HG02759 (cell line): ENCODE measurements around the gene ATP9A.
"Not testable (repeated sequence)": the region's sequence is repeated elsewhere in the genome, so short reads cannot be mapped to it uniquely, and the experiment has no call there.

ENCODE experiments used
- ATAC-seq: cut with Tn5 transposase; IDR thresholded peaks from one replicate; pipeline ENCODE4 v1.9.1; 2021; ENCODE audit warnings: mild to moderate bottlenecking, moderate library complexity; ENCODE audit not compliant: unreplicated experiment

ATP9A gene

DNA sequence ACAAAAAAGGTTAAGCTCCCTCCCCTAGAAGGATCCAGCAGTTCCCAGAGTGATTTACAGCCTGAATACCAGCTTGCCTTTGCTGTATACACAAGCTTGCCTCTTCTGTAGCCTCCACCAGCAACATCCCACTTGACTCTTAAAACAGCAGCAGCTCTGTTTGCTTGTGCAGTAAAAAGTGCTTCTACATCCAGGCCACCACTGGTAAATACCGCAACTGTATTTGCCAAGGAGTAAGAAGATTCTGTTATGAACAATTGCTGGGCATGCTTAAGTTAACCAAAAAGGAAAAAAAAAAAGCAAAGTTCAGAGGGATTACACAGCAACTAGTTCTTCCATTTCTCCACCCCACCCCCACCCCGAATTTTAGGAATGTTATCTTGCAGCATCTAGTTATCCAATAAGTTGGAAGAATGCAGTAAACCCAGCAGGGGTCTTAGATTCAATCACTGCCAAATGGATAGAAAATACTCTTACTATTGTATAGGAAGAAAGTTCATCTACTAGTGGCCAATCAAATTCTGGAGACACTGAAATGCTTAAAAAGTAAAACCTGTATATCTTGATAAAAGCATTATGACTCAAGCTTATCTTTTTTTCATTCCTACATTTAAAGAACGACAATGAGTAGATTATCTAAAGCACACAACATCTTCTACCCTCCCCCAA is 29.3 kb upstream of the ATP9A start:
- no peak for ATAC-seq

DNA sequence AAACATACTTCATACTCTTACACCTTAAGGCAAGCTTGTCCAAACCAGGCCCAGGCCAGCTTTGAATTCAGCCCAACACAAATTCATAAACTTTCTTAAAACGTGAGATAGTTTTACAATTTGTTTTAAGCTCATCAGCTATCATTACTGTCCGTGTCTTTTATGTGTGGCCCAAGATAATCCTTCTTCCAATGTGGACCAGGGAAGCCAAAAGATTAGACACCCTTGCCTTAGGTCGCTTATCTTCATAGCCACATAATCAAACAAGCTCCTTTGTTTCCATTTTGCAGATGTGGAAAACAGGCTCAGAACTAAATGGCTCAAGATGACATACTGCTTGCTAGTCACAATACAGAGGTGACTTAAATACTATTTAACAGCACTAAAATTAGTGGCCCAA is 28.1 kb upstream of the ATP9A start:
- ATAC-seq: no peak

DNA sequence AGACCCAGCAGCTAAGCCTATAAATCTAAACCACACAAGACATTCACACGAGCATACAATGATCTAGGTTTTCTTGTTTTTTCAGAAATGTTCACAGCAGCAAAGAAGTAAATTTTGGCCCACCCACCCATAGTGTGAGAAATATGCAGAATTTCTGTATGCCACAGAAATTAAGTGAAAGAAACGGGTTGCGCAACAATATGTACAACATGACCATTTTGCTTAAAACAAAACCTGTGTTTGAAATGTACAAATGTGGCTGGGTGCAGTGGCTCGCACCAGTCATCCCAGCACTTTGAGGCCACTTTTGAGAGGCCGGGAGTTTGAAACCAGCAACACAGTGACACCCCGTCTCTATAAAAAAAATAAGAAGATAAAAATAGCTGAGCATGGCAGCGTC is 24.8 kb upstream of the ATP9A start:
- no peak for ATAC-seq

DNA sequence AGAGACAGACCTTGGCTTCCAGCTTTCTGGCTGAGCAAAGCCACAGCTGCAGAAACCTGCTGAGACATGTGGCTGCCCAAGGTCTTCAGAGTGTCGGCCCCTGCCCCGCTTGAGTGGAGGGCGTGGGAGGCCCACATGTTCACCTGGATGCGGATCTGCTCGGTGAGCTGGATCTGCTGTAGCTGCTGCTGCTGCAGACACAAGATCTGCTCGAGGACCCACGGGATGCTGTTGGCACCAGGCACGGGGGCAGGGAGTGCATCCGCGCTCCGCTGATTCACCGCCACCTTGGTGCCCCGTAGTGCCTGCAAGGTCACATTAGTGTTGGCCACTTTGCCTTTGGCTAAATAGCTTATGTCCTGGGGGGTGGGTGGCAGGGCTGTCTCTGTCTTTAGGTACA is 23.4 kb upstream of the ATP9A start:
- no peak for ATAC-seq

DNA sequence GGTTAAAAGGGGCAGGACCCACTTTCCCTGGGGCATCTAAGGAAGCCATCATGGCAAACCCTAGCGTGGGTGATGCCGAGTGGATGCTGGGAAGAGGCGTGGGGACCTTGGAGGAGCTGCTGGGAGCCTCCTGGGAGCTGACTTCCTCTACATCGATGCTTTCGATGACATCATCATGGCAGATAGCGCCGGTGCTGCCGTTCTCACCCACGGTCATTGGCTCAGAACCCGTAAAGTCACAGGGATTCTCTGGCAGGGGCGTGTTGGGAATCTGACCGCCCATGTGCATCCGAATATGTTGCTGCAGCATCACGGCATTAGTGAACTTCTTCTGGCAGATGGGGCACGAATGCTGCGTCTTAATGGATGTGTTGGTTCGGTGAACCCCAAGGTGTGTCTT is 22.1 kb upstream of the ATP9A start:
- ATAC-seq: no peak

DNA sequence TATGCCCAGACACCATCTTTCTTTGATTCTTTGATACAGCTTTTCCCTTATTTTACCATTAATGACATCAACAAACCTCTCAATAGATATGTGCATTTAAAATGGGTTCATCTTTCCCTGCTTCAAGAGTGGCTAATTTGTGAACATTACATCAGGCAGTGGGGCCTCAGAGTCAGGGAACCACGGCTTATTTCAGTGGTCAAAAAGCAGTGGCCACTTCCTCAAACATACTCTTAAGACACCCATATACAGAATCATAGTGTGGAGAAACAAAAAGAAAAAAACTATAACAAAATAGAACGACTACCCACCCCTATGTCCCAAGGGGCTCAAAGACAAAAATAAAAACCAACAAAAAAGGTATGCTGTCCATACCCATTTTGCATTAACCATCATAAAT is 21.2 kb upstream of the ATP9A start:
- no peak for ATAC-seq

DNA sequence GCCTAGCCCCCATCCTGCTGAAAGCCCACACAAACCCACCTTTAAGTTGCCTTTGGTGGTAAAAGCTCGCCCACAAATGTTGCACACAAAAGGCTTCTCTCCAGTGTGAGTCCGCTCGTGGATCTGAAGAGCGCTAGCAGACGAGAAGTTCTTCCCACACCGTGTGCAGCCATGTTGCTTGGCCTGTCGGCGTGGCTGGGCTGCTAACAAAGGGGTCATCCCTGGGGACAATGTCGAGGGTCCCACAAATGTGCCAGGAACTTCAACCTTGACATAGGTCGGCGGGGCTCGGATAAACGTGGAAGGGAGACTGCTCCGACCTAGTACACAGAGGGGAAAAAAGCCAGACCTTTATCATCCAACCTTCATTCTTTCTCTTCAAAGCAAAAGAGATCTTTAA is 20.6 kb upstream of the ATP9A start:
- ATAC-seq: no peak

DNA sequence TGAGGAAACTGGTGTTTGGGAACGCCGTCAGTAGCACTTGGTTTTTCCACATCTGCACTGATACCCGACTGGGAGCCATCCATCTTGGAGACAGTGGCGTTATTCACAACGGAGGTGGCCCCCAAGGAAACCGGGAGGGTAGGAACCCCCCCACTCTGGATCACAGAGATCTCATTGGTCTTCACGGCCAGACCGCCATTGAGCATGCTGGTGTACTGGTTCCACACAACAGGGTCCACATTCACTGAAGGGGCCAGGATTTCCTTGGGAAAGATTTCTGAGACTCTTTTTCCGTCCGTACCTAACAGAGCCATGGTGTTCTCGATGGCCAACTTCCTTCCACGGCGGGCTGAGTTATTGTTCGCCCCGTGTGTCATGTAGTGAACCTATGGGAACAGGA is 16.1 kb upstream of the ATP9A start:
- no peak for ATAC-seq

DNA sequence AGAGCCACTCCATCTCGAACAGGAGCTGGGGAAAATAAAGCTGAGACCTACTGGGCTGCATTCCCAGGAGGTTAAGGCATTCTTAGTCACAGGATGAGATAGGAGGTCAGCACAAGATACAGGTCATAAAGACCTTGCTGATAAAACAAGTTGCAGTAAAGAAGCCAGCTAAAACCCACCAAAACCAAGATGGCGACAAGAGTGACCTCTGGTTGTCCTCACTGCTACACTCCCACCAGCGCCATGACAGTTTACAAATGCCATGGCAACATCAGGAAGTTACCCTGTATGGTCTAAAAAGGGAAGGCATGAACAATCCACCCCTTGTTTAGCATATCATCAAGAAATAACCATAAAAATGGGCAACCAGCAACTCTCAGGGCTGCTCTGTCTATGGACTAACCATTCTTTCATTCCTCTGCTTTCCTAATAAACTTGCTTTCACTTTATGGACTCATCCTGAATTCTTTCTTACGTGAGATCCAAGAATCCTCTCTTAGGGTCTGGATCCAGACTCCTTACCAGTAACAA is 10.1 kb upstream of the ATP9A start:
- ATAC-seq: not testable (repeated sequence)

DNA sequence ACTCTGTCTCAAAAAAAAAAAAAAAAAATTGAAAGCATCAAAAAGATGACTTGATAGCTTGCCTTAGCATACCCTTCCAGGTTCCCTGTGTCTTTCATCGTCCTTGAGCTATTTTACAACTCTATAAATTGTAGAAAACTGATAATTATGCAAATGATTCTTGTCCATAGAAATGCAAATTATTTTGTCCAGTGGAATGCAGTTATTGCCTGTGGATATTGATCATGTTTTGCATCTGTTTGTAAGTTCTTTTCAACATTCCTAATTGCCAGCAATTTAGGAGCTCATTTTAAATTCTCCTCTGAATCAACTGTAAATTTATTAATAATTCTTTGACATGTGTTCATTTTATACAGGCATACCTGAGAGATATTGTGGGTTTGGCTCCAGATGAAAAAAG is 7.1 kb upstream of the ATP9A start:
- ATAC-seq: no peak

DNA sequence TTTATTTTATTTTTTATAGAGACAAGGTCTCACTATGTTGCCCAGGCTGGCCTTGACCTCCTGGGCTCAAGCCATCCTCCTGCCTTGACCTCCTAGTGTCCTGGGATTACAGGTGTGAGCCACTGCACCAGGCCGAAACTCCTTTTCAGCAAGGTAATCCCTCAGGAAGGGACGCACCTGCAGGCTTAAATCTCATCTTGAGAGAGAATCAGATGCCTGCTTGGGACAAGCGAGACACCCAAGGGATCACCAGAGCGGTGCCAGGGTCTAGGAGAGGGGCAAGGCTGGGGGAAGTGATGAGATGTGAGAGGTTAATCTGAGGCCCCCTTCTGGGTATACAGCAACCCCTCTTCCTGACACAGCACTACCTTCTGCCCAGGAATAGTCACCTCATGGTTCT is 4.0 kb upstream of the ATP9A start:
- no peak for ATAC-seq

DNA sequence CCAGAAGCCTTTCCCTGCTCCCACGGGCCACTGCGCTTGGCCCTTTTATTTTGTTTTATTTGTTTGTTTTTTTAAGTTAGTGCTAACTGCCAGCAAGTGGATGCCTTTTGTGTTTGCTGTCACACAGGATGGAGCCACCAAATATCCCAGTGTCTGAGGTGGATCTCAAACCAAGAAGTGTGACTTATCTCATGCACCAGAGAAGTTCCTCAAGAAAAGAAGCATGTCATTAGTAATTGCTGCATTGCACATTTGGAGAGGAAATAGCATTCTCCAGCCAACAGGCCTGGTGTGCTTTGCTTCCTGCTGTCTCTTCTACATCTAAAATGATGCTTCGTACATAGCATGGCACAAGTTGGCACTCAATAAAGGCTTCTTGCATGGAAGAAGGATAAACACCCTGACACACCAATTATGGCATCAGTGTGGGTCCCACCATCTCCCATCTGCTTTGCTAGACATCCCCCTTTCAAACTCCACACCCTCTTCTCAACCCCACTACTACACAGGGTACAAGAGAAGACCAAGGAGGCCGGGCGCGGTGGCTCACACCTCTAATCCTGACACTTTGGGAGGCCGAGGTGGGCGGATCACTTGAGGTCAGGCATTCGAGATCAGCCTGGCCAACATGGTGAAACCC is 1.9 kb upstream of the ATP9A start:
- no peak for ATAC-seq

DNA sequence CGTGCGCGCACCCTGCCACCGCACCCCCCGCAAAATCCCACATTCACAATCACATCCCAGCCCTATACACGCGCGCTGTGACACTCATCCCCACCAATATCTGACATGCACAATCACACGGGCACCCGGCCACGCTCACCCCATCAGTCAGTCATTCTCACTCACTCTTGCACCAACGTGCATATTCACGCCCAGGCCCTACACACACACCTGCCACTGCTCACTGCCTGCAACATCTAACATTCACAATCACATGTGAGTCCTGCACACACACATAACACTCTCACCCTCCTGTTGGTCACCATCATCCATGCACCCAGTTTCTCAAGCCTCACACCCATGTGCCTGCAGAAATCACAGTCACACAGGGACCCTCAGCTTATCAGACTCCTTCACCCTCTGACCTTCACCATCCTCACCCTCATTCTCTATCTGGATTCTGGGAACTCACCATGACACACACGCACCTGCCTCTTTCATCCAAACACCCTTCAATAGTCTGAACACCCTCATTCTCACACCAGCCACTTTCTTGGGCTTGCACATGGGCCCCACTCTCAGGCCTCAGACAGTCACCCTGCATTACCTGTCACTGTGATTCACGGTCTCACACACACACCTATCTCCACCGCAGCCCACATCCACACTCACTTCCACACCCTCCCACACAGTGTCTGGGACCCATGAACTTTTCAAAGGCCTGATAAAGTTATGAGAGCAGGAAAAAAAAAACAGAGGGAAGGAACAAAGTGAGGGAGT is 748 bp upstream of the ATP9A start:
- ATAC-seq: no peak

DNA sequence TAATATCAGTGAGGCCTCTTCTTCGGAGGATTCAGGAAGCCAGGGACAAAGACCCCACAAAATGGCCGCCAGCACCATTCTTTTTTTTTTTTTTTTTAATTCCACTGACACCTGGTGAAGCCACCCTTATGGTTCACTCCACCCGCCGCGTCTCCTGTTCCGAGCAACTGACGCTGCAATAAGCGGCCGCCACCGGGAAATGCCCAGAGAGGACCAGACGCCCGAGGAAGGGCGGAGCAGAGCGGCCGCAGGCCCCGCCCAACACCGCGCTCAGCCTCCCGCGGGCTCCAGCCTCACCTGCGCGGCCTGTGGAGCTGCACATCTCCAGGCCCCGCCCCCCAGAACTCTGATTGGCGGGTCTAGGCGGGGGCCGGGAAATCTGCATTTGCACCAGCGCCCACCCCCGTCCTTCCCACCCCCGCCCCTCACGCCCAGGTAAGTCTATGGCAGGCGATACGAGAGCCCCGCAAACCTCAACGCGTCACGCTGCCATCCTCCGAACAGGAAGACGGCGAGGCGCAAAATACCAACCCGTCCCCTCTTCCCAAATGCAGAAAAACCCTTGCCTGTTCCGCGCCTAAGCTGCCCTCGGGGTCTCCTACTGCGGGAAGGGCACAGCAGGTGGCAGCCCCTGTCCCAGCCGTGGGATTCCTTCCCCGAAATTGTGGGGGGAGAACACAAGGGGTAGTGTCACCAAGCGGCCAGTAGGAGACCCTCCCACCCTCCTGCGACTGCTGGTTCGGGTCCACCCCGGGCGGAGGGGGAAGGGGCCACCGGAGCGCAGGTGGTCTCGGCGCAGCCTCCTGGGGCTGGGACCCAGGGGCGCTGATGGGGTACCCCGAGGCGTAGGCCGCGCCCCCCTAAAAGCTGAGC is 960 bp downstream of the ATP9A start:
- peak; percentile 80 for ATAC-seq

DNA sequence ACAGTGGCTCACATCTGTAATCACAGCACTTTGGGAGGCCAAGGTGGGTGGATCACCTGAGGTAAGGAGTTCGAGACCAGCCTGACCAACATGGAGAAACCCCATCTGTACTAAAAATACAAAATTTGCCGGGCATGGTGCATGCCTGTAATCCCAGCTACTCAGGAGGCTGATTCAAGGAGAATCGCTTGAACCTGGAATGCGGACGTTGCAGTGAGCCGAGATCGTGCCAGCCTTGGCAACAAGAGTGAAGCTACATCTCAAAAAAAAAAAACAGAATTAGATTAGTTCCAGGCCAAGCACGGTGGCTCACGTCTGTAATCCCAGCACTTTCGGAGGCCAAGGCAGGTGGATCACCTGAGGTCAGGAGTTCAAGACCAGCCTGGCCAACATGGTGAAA is 2.8 kb downstream of the ATP9A start:
- not testable (repeated sequence) for ATAC-seq

DNA sequence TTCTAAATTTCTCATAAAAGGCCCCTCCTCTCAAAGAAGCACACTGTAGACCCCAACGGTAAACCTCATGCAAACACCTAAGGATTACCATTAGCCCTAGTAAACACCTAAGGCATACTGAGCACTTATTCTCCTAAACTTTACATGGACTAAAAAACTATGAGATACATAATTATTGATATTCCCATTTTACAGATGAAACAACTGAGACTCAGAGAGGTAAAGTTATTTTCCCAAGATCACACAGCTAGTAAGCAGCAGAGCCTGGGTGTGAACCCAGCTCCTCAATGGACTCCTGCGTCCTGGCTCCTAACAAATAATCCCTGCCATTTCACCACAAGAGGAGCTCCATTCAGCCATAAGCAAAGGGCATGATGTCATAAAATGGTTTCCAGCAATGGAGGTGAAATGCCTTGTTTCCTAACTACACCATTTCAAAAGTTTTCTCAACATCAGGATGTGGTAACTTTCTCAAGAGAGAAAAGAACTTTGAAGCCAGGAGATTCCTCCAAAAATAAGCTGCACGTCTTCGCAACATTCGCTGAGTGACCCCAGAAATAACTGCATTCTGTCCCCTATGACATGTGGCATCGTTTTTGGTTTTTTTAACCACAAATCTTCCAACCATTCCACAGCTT is 4.1 kb downstream of the ATP9A start:
- no peak for ATAC-seq

DNA sequence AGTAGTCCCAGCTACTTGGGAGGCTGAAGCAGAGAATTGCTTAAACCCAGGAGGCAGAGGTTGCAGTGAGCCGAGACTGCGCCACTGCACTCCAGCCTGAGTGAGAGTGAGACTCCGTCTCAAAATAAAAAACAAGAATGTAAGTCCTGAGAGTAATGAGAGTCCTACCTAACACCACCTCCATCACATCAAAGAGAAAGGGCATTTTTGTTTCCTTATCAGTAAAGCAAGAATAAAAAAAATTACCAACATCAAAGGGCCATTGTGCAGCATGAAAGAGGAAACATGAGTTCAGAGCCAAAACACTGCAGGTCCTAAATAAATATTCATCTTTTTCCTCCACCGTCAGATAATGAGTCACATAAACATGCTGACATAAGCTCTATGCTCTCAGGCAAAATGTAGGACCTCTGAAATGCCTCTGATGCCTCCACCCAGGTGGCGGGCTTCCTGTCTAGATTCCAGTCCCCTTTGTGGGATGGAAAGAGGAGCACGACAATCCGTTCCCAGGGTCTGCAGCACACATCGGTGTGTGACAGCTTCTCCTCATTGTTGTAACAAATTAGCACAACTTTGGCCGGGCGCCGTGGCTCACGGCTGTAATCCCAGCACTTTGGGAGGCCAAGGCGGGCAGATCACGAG is 7.2 kb downstream of the ATP9A start:
- ATAC-seq: no peak

DNA sequence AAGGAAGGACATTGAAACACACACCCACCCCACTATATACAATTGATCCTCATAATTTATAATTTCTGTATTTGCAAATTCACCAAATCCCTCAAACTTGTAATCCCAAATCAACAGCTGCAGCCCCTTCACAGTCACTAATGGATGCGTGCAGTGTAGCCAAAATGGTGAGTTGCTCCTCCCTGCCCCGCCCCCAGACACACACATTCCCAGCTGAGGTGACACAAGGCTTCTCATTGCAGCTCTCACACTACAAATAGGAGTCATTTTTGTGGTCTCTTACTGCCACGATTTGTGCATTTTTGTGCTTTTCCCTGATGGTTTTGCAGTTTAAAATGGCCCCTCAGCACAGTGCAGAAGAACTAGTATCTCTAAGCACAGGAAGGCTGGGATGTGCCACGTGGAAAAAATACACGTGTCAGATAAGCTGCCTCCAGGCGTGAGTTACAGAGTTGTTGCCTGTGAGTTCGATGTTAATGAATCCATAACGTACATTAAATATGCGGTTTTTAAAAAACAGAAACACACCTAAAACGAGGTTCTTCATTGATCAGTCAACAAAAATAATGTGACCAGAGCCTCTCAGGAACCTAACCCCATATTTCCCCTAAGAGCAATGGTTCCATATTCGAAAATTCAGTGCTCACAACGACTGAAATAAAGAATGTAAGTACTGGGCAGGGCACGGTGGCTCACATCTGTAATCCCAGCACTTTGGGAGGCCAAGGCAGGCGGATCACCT is 8.2 kb downstream of the ATP9A start:
- no peak for ATAC-seq

DNA sequence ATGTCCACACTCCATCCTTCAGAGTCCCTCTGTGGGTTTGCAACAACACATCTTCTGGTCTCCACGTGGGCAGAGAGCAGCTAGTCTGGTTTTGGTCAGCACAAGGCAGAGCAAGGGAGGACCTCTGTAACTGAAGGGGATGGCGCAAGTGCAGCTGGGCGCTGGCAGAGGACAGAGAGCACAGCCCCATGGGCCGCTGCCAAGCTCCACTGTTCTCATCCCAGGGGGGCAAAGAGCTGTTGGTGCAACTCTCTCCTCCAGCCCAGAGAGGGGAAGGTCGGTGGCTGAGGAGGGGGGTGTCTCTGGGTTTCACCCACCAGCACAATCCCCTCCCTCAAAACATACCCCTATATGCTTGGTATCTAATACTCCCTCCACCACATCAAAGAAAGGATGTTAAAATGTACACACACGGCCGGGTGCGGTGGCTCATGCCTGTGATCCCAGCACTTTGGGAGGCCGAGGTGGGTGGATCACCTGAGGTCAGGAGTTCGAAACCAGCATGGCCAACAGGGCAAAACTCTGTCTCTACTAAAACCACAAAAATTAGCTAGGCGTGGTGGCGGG is 9.1 kb downstream of the ATP9A start:
- no peak for ATAC-seq
